Measurements from ENCODE around the gene DUSP8. TPM values are rescaled to one million over a fixed set of nuclear protein-coding genes. Genes with fewer than 3 reads are reported as not detected.
"Not testable (repeated sequence)": the region's sequence is repeated elsewhere in the genome, so short reads cannot be mapped to it uniquely, and the experiment has no call there.

The DUSP8 gene
- total RNA-seq, 1 experiment from 2014 or later, result 7.7 TPM

GRCh38 chr11:1513326-1514296, 58.5 kb downstream of the DUSP8 start:
- BruUV-seq (replicated peaks), result no TSS peak
- Mint-ChIP-seq H3K27ac (ENCODE audit: unreplicated experiment) (no peak overlapping the region), H3K36me3 (ENCODE audit: insufficient read depth, unreplicated experiment) (peaks cover 4% of the 10 kb centered on the region), H3K9me3 (ENCODE audit: unreplicated experiment) (no peaks in the 10 kb centered on the region), H3K4me1 (ENCODE audit: low read depth, unreplicated experiment) (peaks cover 12% of the 10 kb centered on the region), H3K27me3 (ENCODE audit: insufficient read depth, unreplicated experiment) (no peaks in the 10 kb centered on the region), H3K4me3 (ENCODE audit: unreplicated experiment) (no peak overlapping the region)
- no peaks in the 10 kb centered on the region for H3K27me3 ChIP-seq (replicated peaks; ENCODE audit: control insufficient read depth, insufficient read depth, low read length)
- ChIA-PET POLR2A (no interaction called here), CTCF (interaction anchor here (0.5 to 0.7 kb wide), 2 partner anchors 178 to 667 kb away, joined by 3 read pairs; no protein-coding TSS in a partner anchor)
- no peaks in the 10 kb centered on the region for H3K4me1 ChIP-seq
- H3K9me3 ChIP-seq, result no peaks in the 10 kb centered on the region
- no peaks in the 10 kb centered on the region for H3K36me3 ChIP-seq (ENCODE audit: control insufficient read depth, insufficient read depth, low read length)
- DNase-seq, result no peak
- no peak for TF ChIP-seq CTCF (IDR thresholded peaks at IDR 0.05; ENCODE audit: insufficient read depth in 1 of 2, low read depth in 1 of 2, low read length in 1 of 2, severe bottlenecking in 1 of 2, unreplicated experiment in 1 of 2)
- H3K4me3 ChIP-seq (ENCODE audit: low read depth, low read length), result no peak overlapping the region
- intact Hi-C loops (cut with micrococcal nuclease; ENCODE audit: unreplicated experiment), result loop anchor here (2.0 kb wide), 1 partner anchor 399 kb away; no protein-coding TSS in a partner anchor

DNA sequence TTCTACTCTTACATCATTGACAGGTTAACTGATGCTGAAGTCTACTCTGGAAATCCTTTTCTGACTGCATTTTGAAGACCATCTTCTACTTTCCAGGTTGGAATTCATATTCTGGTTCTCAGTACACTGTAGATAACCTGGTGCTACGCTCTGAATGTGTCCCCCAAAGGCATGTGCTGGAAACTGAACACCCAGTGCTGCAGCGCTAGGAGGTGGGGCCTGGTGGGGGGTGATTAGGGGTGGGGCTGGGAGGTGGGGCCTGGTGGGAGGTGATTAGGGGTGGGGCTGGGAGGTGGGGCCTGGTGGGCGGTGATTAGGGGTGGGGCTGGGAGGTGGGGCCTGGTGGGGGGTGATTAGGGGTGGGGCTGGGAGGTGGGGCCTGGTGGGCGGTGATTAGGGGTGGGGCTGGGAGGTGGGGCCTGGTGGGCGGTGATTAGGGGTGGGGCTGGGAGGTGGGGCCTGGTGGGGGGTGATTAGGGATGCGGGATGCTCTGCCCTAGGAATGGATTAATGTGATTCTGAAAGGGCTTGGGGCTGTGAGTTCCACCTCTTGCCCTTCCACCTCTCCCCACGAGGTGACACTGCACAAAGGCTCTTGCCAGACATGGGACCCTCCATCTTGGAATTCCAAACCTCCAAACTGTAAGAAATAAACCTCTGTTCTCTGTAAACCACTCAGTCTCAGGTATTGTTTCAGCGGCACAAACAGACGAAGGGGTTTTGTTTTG, 59.4 kb downstream of the DUSP8 start:
- H3K36me3 Mint-ChIP-seq (ENCODE audit: insufficient read depth, unreplicated experiment); H3K27me3 ChIP-seq (replicated peaks; ENCODE audit: control insufficient read depth, insufficient read depth, low read length); DNase-seq; H3K9me3 Mint-ChIP-seq (ENCODE audit: unreplicated experiment); H3K27me3 Mint-ChIP-seq (ENCODE audit: insufficient read depth, unreplicated experiment); intact Hi-C loops (cut with micrococcal nuclease; ENCODE audit: unreplicated experiment); H3K36me3 ChIP-seq (ENCODE audit: control insufficient read depth, insufficient read depth, low read length); H3K27ac Mint-ChIP-seq (ENCODE audit: unreplicated experiment); CTCF ChIA-PET; POLR2A ChIA-PET; H3K9me3 ChIP-seq; H3K4me3 Mint-ChIP-seq (ENCODE audit: unreplicated experiment); H3K4me3 ChIP-seq (ENCODE audit: low read depth, low read length); BruUV-seq (replicated peaks); H3K4me1 ChIP-seq: not testable (repeated sequence)
- H3K4me1 Mint-ChIP-seq (ENCODE audit: low read depth, unreplicated experiment), result peaks cover 12% of the 10 kb centered on the region

GRCh38 chr11:1511937-1512496, 60.1 kb downstream of the DUSP8 start:
- intact Hi-C loops (cut with micrococcal nuclease; ENCODE audit: unreplicated experiment), result no loop called here
- H3K27ac Mint-ChIP-seq (ENCODE audit: unreplicated experiment), result no peak overlapping the region

More at GRCh38 chr11:1511937-1512496, 60.1 kb downstream of the DUSP8 start:
- Mint-ChIP-seq H3K9me3 (ENCODE audit: unreplicated experiment) (no peaks in the 10 kb centered on the region), H3K4me3 (ENCODE audit: unreplicated experiment) (no peak overlapping the region), H3K4me1 (ENCODE audit: low read depth, unreplicated experiment) (peaks cover 12% of the 10 kb centered on the region), H3K36me3 (ENCODE audit: insufficient read depth, unreplicated experiment) (peaks cover 4% of the 10 kb centered on the region), H3K27me3 (ENCODE audit: insufficient read depth, unreplicated experiment) (no peaks in the 10 kb centered on the region)
- no peak for DNase-seq
- Histone ChIP-seq H3K4me1 (no peaks in the 10 kb centered on the region), H3K27me3 (replicated peaks; ENCODE audit: control insufficient read depth, insufficient read depth, low read length) (no peaks in the 10 kb centered on the region), H3K4me3 (ENCODE audit: low read depth, low read length) (no peak overlapping the region), H3K36me3 (ENCODE audit: control insufficient read depth, insufficient read depth, low read length) (no peaks in the 10 kb centered on the region), H3K9me3 (no peaks in the 10 kb centered on the region)
- ChIA-PET CTCF (no interaction called here), POLR2A (no interaction called here)
- no peak for TF ChIP-seq CTCF (IDR thresholded peaks at IDR 0.05; ENCODE audit: insufficient read depth in 1 of 2, low read depth in 1 of 2, low read length in 1 of 2, severe bottlenecking in 1 of 2, unreplicated experiment in 1 of 2)
- no TSS peak for BruUV-seq (replicated peaks)

All from Caco-2 (cell line).